NCI-H510A (cell line): Measurements from ENCODE around the gene ADAMTS14.
A peak's percentile ranks its signal among the peaks of the same experiment; 100 is the strongest.
"Not testable (repeated sequence)": the region's sequence is repeated elsewhere in the genome, so short reads cannot be mapped to it uniquely, and the experiment has no call there.

Experiments
- DNase-seq: peaks from one replicate; lab custom pipeline; 2025; lab: John Stamatoyannopoulos, UW

Gene ADAMTS14

GRCh38 chr10:70656489-70656888 is 15.8 kb upstream of the ADAMTS14 start:
- DNase-seq, result no peak

DNA sequence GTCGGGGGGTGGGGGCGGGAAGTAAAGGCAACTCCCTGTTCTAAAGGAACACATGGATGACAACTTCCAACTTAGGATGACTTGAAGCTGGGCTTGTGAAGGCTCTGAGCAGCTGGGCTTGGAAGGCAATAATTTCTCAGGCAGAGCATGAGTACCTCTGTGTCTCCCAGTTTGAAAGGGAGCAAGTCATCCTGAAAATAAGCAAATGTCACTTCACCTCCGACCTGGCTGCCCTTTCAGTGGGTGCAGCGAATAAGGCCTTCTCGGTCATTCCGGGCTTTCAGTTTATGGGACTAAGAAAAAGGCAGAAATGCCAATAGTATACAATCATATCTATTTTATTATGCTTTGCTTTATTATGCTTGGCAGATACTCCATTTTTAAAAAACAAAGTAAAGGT is 15.3 kb upstream of the ADAMTS14 start:
- DNase-seq, result no peak

GRCh38 chr10:70658582-70659136 is 13.6 kb upstream of the ADAMTS14 start:
- DNase-seq, result no peak

- no peak for DNase-seq
Observed at GRCh38 chr10:70659306-70659705, 13.0 kb upstream of the ADAMTS14 start.

GRCh38 chr10:70660722-70661121 is 11.6 kb upstream of the ADAMTS14 start:
- no peak for DNase-seq

GRCh38 chr10:70661623-70662361 is 10.5 kb upstream of the ADAMTS14 start:
- DNase-seq, result no peak

- no peak for DNase-seq
Observed at GRCh38 chr10:70662362-70663220, 9.7 kb upstream of the ADAMTS14 start.

DNA sequence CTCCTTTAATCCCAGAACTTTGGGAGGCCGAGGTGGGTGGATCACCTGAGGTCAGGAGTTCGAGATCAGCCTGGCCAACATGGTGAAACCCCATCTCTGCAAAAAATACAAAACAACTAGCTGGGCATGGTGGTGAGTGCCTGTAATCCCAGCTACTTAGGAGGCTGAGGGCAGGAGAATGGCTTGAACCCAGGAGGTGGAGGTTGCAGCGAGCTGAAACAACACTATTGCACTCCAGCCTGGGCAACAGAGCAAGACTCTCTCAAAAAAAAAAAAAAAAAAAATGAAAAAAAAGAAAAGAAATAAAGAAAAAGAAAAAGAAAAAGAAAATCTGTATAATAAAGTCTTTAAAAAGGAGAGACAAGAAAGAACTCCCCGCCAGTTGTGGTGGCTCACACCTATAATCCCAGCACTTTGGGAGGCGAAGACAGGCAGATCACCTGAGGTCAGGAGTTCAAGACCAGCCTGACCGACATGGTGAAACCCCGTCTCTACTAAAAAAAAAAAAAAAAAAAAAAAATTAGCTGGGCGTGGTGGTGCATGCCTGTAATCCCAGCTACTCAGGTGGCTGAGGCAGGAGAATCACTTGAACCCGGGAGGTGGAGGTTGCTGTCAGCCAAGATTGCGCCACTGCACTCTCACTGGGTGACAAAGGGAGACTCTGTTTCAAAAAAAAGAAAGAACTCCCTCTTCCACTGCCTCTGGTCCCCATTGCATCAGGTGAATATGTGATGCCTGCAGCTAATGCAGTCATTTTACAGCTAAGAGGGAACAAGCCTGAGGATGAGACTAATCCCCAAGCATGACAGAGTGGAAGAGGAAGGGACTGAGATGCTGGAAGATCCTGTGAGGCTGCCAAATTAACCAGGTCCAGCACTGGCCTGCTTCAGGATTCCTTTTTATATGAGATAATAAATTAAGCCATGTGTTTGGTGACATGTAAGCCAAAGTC is 8.6 kb upstream of the ADAMTS14 start:
- not testable (repeated sequence) for DNase-seq

GRCh38 chr10:70664702-70665195 is 7.6 kb upstream of the ADAMTS14 start:
- DNase-seq, result no peak

DNA sequence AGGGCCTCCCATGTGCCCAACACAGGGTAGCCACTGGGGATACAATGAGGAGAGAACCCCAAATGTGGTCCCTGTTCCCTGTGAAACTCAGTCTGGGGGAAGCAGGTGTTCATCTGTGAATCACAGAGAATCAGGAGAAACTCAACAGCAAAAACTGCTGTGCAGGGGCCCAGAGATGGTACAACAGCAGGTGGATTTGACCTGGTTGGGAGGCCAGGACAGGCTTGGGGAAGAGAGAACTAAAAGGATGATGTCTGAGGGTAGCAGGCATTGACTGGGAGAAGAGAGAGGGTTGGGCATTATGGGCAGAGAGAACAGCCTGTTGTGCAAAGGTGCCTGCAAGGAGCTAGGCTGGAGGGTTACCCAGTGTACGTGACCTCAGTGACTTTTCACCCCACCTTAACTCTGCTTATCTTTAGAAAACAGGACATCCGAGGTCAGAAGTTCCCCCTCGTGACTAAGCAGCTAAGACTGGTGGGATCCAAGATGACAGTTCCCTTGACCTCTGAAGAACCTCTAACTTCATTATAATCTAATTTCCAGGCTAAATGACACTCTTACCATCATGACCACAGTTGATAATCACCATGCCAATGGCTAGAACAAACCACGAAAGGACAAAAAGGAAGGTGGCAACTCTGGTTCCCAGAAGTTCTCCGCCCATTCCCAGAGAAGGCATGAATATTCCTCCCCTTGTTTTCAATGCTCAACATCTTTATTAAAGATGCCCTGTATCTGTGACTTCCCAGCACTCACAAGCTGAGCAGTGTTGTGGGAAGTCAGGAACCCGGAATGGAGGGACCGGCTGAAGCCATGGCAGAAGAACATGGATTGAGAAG is 5.1 kb upstream of the ADAMTS14 start:
- DNase-seq, result no peak

GRCh38 chr10:70667818-70668217 is 4.5 kb upstream of the ADAMTS14 start:
- not testable (repeated sequence) for DNase-seq

- DNase-seq, result no peak
Observed at GRCh38 chr10:70668454-70668970, 3.8 kb upstream of the ADAMTS14 start.

DNA sequence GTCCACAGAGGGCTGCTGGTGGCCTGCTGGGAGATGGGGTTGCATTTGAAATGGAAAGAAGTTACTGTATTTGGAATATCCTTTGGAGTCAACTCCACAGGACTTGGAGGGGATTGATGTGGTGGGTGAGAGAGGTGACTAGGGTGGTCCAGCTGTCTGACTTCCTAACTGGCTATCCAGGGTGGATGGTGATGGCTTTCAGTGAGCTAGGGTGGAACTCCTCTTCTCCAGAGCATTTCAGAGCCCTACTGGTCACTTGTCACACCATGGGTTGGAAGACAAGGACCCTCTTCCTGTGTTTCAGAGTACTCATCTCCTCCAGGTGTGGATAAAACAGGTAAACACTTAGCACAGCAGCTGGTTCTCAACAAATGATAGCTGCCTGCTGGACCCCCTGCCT is 3.3 kb upstream of the ADAMTS14 start:
- peak; percentile 83 for DNase-seq

- DNase-seq, result no peak
Observed at GRCh38 chr10:70669732-70670317, 2.5 kb upstream of the ADAMTS14 start.

DNA sequence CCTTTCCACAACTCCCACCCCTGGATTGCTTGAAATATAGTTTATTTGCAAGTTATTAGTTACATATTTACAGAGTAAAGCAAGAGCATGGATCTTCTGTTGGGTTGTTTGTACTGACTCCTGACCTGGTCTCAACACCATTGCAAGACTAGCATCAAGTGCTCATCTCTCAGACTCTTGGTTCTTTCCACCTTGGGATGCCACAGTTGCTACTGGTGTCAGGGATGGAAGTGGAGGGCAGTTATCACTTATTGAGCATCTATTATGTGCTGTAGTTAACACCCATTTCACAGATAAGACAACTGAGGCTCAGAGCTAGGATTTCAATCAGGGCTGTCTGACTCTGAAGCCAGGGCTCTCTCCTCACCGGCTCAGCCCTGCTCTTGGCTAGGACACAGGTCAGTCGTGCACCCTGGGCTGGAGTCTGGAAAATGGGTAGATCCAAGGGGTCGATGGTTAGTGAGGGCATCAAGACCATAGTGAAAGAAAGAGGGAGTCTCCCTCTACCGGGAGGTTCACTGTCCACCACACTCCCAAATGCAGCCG is 614 bp upstream of the ADAMTS14 start:
- no peak for DNase-seq

GRCh38 chr10:70673043-70673928 is 980 bp downstream of the ADAMTS14 start:
- no peak for DNase-seq

GRCh38 chr10:70673929-70674559 is 1.7 kb downstream of the ADAMTS14 start:
- no peak for DNase-seq
